Gastrocnemius medialis (tissue), 4 donors: ENCODE results near the gene BARX1.

Source experiments
- POLR2A ChIP-seq, 2 donors: fragments of 450-650 bp; IDR thresholded peaks; one replicate each; pipeline ENCODE4 v1.6.1; 2017; ENCODE audit warnings: antibody characterized with exemption in 2 of 2, mild to moderate bottlenecking in 2 of 2, moderate library complexity in 2 of 2
- TF ChIP-seq, protein P1 (sequence below), 5 experiments: fragments of 450-650 bp in 3 of 5; fragments of 200-600 bp in 2 of 5; sonication (generic) in 2 of 5; IDR thresholded peaks in 4 of 5; conservative IDR thresholded peaks in 1 of 5; 1 replicate in 4 of 5; 2 replicates in 1 of 5; pipeline ENCODE4 v1.5.1; 2016 to 2019; ENCODE audit warnings: antibody characterized with exemption in 5 of 5, mild to moderate bottlenecking in 3 of 5, moderate library complexity in 3 of 5

DNA sequence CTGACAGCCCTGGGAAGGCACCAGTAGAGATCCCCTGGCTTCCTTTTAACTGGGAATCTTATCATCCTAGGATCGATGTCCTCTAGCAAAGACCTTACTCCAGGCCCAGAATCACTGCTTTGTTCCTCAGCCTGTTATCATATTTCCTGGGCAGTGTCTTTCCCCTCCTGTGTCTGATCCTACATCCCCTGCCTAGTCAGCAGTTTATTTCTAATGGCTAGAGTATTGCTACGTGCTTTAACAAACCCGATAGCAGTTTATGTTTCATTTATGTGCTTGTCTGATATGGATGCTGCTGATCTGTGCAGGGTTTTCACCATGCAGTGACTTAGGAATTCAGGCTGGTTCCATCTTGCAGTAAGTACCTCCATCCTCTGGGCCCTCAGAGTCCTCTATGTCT lies 20.9 kb upstream of the BARX1 start:
- TF ChIP-seq, protein P1, sequence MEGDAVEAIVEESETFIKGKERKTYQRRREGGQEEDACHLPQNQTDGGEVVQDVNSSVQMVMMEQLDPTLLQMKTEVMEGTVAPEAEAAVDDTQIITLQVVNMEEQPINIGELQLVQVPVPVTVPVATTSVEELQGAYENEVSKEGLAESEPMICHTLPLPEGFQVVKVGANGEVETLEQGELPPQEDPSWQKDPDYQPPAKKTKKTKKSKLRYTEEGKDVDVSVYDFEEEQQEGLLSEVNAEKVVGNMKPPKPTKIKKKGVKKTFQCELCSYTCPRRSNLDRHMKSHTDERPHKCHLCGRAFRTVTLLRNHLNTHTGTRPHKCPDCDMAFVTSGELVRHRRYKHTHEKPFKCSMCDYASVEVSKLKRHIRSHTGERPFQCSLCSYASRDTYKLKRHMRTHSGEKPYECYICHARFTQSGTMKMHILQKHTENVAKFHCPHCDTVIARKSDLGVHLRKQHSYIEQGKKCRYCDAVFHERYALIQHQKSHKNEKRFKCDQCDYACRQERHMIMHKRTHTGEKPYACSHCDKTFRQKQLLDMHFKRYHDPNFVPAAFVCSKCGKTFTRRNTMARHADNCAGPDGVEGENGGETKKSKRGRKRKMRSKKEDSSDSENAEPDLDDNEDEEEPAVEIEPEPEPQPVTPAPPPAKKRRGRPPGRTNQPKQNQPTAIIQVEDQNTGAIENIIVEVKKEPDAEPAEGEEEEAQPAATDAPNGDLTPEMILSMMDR (IDR thresholded peaks at IDR 0.05 in 4 of 5, conservative IDR thresholded peaks at IDR 0.05 in 1 of 5), result no peak
- no peak for TF ChIP-seq POLR2A (IDR thresholded peaks at IDR 0.05)
